ENCODE data around the gene POU3F1.

The POU3F1 gene

GRCh38 chr1:38003261-38004250, 43.0 kb downstream of the POU3F1 start:
- no peak for DNase-seq

DNA sequence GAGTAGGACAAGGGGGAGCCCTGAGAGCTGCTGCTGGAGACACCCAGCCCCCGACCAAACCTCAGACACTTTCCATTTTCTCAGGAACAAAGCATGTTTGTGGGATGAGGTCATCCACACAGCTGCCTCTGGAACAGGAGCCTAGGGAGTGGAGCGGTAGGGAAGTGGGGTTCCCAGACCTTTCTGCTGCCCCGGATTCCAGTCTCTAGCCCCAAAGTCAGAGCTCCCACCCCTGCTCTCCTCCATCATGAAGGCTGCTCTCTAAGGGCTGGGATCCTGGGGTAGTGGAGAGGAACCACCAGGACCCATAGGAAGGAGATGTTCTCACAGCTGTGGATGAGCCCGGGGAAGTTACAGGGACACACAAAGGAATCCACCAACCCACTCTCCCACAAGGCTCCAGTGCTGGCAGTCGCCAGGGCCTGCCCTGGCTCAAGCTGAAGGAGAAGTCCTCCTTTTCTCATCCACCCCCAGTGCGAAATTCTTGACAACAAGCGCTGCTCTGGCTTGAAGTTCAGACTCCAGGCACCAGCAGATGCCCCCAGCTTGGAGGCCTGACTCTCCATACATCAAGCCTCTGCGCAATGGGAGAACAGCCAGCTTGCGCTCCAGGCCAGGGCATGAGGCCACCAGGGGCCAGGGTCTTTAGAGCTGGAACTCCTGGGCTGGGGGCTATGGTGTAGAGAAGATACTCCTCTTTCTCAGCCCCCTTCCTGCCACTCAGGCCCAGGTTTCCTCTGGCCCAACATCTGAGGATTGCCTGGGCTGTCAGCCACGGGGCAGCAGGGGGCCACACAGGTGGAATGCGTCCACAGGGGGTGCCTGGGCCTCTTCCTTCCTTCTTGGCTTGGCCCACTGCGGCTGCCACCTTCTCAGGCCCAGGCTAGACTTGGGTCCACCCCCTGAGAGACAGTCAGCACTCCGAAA, 45.8 kb downstream of the POU3F1 start:
- no peak for DNase-seq

DNA sequence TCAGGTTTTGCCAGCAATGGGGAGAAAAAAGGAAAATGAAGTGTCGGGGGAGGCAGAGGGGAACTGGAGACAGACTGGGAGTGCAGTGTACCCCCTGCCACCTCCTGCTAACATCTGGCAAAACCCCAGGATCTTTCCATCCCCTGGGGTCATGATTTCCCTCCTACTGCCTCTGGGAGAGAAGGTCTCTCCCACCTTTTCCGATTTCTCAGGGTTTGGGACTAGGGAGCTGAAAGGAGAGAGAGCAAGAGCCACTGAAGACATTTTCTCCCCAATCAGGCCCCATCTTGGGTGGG, 46.4 kb downstream of the POU3F1 start:
- no peak for DNase-seq

DNA sequence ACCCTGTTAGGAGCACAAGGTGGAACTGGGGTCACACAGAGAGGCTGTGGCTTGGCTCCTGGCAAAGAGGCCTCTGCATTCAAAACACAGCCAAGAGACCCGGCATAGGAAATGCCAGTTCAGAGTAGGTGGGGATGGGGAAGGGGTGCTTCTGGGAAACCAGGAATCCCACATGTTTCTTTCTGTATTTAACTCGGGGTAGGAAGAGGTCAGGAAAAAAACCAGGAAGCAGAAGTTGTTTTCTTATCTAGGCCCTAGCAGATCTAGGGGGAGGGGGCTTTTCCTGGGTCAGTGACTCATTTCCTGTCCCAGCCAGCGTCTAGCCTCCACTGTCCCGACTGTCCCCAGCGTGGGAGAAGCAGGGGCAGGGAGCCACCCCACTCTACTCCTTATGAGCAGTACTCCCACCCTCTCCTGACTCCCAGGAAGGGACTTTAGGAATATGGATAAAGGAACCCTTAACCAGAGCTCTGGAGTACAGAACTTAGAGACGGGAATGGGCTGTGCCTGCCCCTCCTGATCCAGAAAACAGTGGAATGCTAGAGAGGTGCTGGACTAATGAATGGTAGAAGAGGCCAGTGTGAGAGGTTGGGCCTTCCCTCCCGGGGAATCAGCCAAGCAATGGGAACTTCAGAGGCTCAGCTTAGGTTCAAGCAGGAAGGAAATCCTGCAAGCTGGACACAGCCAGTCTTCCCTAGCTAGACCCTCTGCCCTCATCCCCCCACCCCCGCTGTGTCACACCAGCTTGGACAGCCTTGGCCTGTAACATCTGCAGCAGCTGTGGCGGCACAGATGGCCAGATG, 47.0 kb downstream of the POU3F1 start:
- no peak for DNase-seq

- no peak for DNase-seq
Measured at GRCh38 chr1:37998913-37999429, 47.6 kb downstream of the POU3F1 start.

- no peak for DNase-seq
Measured at GRCh38 chr1:37998089-37998808, 48.3 kb downstream of the POU3F1 start.

- DNase-seq: no peak
Measured at GRCh38 chr1:37997256-37998088, 49.1 kb downstream of the POU3F1 start.

DNA sequence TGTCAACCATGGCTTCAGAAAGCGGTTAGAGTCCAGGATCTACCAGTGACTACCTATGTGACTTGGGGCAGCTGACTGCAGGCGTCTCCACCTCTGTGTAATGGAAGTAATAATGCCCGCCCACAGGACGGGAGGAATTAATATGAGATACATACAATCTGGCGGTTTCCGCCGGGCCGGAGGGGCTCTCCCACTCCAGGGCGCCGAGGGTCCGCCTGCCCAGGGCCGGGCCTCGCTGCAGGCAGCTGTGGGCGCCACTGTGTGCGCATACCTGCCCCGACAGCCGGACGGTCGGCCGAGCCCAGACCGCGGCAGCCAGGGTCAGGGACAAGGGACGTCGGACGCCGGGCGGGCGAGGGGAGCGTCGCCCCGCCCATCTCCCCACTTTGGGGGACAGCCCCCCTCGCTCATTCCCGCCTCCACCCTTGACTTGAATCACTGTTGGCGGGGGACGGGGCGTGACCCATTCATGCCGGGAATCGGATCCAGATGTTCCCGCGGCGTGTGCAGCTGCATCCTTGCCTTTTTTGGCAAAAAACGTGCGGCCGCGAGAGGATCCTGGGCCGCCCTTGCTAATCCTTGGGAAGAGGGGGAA, 50.7 kb downstream of the POU3F1 start:
- peak; percentile 51 for DNase-seq

DNA sequence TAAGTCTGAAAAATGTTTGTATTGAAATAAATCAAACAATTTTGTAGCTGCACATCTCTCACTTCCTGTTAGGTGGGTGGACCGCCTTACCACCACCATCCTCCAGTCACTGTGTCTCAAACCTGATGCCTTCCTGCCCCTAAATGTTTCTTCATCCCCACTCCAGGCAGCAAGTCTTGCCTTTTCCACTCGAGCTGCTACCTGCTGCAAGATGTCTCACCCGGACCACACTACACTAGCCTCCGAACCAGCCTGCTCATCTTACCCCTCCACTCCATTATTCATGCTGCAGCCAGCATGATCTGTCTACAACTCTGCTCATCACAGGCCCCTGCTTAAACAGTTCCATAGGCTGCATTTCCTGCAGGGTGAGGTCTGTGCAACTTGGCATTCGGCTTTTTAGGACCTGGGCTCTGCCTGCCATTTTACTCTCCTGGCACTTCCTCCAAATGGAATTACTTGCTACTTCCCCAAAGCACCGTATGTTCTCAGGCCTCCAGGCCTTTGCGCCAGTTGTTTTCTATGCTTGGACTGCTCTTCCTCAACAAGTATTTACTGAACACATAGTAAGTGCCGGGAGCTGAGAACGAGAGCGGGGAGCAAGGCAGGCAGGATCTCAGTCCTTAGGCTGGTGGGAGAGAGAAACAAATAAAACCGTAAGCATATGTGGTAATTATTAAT, 51.6 kb downstream of the POU3F1 start:
- DNase-seq: no peak
